Suprapubic skin (tissue), 4 donors: ENCODE data around the gene SLC43A3. TPM values are rescaled to one million over a fixed set of nuclear protein-coding genes. Genes with fewer than 3 reads are reported as not detected.

Experiments
- DNase-seq, 2 donors: peaks; one replicate each; pipeline ENCODE4 v3.0.0-alpha.2; 2019; ENCODE audit warnings: low spot score in 2 of 2
- H3K27ac ChIP-seq: fragments of 200-600 bp; sonication (generic); one replicate; pipeline ENCODE4 v1.5.1; 2019
- H3K27me3 ChIP-seq: fragments of 200-600 bp; sonication (generic); one replicate; pipeline ENCODE4 v1.5.1; 2019
- H3K36me3 ChIP-seq: fragments of 200-600 bp; sonication (generic); one replicate; pipeline ENCODE4 v1.5.1; 2019
- H3K4me1 ChIP-seq: fragments of 200-600 bp; sonication (generic); one replicate; pipeline ENCODE4 v1.5.1; 2019
- H3K4me3 ChIP-seq: fragments of 200-600 bp; sonication (generic); one replicate; pipeline ENCODE4 v1.5.1; 2019; ENCODE audit warnings: mild to moderate bottlenecking
- H3K9me3 ChIP-seq: fragments of 200-600 bp; sonication (generic); one replicate; pipeline ENCODE4 v1.5.1; 2019
- EP300 ChIP-seq: sonication (generic); formaldehyde crosslinking; IDR thresholded peaks from one replicate; pipeline ENCODE4 v1.6.1; 2017; ENCODE audit warnings: antibody characterized with exemption
- POLR2A ChIP-seq, 2 donors: fragments of 450-650 bp; IDR thresholded peaks; one replicate each; pipeline ENCODE4 v1.6.1; 2017; ENCODE audit warnings: antibody characterized with exemption in 2 of 2, mild to moderate bottlenecking in 2 of 2, moderate library complexity in 2 of 2
- POLR2AphosphoS5 ChIP-seq, 3 donors: sonication (generic); formaldehyde crosslinking; IDR thresholded peaks; one replicate each; pipeline ENCODE4 v1.6.1; 2017; ENCODE audit warnings: antibody characterized with exemption in 3 of 3
- WGBS: methylation state at CpG from one replicate; pipeline ENCODE4 v1.1.5; 2018; 5-methylcytosine and 5-hydroxymethylcytosine counted together
- total RNA-seq, 4 donors: library from RNA; depleted of rRNA; stranded (reverse); fragments of >200 nt; gene quantifications; one replicate each; pipeline ENCODE4 v1.1.0, GENCODE V29; 2016
- TF ChIP-seq, protein P1 (sequence below), 2 donors: fragments of 200-600 bp in 1 of 2; fragments of 450-650 bp in 1 of 2; sonication (generic) in 1 of 2; IDR thresholded peaks; one replicate each; pipeline ENCODE4 v1.5.1; 2016 to 2019; ENCODE audit warnings: antibody characterized with exemption in 2 of 2, mild to moderate bottlenecking in 1 of 2, moderate library complexity in 1 of 2

Gene SLC43A3
- total RNA-seq, 4 donors from 2014 or later = 44.5 to 70.4 (median 60.0) TPM

DNA sequence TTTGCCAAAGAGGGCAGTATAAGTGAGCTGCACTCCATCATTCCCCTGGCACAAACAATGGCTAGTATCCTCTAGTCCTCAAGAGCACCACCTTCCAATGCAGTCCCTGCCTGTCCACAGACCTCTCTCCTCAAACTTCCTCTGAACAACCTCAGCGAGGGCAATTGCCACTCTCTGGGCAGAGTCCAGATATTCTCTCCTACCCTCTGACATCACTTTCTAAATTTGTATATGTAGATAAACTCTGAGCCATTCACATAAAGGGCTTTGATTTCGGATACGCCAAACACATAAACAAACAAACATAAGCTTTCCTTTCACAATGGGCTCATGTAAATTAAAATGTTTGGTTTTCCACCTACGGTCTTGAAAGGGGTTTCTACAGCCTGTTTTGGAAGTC is 3.0 kb upstream of the SLC43A3 start:
- no peak for DNase-seq
- H3K4me3 ChIP-seq = no peak overlapping the region
- 79% methylated on average over 4 of the region's 4 CpGs for WGBS
- TF ChIP-seq, protein P1, sequence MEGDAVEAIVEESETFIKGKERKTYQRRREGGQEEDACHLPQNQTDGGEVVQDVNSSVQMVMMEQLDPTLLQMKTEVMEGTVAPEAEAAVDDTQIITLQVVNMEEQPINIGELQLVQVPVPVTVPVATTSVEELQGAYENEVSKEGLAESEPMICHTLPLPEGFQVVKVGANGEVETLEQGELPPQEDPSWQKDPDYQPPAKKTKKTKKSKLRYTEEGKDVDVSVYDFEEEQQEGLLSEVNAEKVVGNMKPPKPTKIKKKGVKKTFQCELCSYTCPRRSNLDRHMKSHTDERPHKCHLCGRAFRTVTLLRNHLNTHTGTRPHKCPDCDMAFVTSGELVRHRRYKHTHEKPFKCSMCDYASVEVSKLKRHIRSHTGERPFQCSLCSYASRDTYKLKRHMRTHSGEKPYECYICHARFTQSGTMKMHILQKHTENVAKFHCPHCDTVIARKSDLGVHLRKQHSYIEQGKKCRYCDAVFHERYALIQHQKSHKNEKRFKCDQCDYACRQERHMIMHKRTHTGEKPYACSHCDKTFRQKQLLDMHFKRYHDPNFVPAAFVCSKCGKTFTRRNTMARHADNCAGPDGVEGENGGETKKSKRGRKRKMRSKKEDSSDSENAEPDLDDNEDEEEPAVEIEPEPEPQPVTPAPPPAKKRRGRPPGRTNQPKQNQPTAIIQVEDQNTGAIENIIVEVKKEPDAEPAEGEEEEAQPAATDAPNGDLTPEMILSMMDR (IDR thresholded peaks at IDR 0.05) = no peak
- TF ChIP-seq POLR2AphosphoS5 (IDR thresholded peaks at IDR 0.05) (no peak), POLR2A (IDR thresholded peaks at IDR 0.05) (no peak), EP300 (no peak)
- H3K36me3 ChIP-seq = no peaks in the 10 kb centered on the region
- H3K27ac ChIP-seq = no peak overlapping the region
- H3K4me1 ChIP-seq = peaks cover 57% of the 10 kb centered on the region
- H3K9me3 ChIP-seq = no peaks in the 10 kb centered on the region
- no peaks in the 10 kb centered on the region for H3K27me3 ChIP-seq

DNA sequence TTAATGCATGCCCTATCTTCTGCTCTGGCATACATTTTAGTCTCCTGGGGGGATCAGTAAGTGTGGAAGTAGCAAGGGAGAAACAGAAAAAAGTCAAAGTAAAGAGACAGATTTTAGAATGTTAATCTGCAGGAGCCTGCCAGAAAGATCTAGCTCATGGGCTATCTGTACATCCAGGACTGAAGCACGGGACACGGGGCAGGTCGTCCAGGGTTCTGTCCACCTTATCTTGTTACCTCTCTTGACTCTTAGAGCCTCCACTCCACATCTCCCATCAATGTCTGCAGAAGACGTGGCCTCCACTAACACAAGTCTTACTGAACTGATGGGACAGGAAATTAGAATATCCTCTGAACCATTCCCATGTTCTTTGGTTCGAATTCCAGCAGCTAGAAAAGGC is 1.7 kb upstream of the SLC43A3 start:
- DNase-seq = no peak
- no peaks in the 10 kb centered on the region for H3K27me3 ChIP-seq
- no peaks in the 10 kb centered on the region for H3K36me3 ChIP-seq
- peaks cover 60% of the 10 kb centered on the region for H3K4me1 ChIP-seq
- peak overlapping the region; percentile 94 for H3K27ac ChIP-seq
- 89% methylated on average over 5 of the region's 5 CpGs for WGBS
- TF ChIP-seq POLR2AphosphoS5 (IDR thresholded peaks at IDR 0.05) = no peak
- no peak for TF ChIP-seq EP300
- TF ChIP-seq, protein P1 (IDR thresholded peaks at IDR 0.05) = no peak
- TF ChIP-seq POLR2A (IDR thresholded peaks at IDR 0.05) = no peak
- no peaks in the 10 kb centered on the region for H3K9me3 ChIP-seq
- no peak overlapping the region for H3K4me3 ChIP-seq

DNA sequence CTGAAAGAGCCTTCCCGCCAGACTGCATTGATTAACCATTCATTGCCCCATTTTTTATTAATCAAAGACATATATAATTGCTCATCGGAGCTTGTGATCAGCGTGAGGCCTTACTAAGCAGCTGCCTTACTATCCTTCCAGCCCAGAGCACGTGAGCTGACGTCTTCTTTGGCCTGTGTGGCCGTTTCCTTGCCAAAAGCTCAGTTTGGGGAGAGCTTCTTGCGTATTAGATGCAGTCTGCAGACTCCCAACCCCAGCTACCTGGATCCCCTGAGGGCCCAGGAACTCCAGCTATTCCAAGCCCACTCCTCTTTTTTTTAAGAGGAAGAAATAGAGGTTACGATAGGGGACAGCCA is 784 bp upstream of the SLC43A3 start:
- Histone ChIP-seq H3K27ac (peak overlapping the region; percentile 94), H3K36me3 (no peaks in the 10 kb centered on the region), H3K9me3 (no peaks in the 10 kb centered on the region), H3K27me3 (no peaks in the 10 kb centered on the region), H3K4me3 (peak overlapping the region; percentile 52), H3K4me1 (peaks cover 65% of the 10 kb centered on the region)
- no peak for TF ChIP-seq EP300
- TF ChIP-seq POLR2A (IDR thresholded peaks at IDR 0.05) = peak in 1 of 2 donors; percentile 20
- peak; percentile 89 to 92 for DNase-seq
- WGBS = 23% methylated on average over 8 of the region's 8 CpGs

DNA sequence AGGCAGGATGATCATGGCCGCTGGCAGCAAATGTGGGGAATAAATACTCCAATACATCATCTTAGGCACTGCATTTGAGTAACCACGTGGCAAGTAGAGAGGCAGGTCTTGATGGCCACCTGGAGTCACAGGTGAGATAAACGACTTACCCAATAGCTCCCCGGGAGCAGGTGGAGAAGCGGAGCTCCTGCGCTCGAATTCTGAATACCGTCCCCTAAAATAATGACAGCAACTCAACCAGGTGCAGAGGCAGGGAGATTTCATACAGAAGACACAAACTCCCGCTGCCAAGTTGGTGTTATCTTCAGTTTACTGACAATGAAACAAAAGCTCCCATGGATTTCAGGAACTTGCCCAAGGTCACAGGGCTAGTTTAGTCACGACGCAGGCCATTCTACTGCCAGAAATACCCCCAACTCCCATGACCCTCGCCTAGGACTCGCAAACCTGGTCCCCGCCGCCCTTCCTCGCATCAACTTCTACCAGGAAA is 437 bp downstream of the SLC43A3 start:
- TF ChIP-seq POLR2AphosphoS5 (IDR thresholded peaks at IDR 0.05) (no peak), POLR2A (IDR thresholded peaks at IDR 0.05) (no peak), EP300 (no peak)
- TF ChIP-seq, protein P1 (IDR thresholded peaks at IDR 0.05) = no peak
- no peaks in the 10 kb centered on the region for H3K9me3 ChIP-seq
- WGBS = 11% methylated on average over 16 of the region's 16 CpGs
- H3K27me3 ChIP-seq = no peaks in the 10 kb centered on the region
- H3K36me3 ChIP-seq = no peaks in the 10 kb centered on the region
- peak overlapping the region; percentile 94 for H3K27ac ChIP-seq
- peak overlapping the region; percentile 52 for H3K4me3 ChIP-seq
- no peak for DNase-seq
- peaks cover 63% of the 10 kb centered on the region for H3K4me1 ChIP-seq

DNA sequence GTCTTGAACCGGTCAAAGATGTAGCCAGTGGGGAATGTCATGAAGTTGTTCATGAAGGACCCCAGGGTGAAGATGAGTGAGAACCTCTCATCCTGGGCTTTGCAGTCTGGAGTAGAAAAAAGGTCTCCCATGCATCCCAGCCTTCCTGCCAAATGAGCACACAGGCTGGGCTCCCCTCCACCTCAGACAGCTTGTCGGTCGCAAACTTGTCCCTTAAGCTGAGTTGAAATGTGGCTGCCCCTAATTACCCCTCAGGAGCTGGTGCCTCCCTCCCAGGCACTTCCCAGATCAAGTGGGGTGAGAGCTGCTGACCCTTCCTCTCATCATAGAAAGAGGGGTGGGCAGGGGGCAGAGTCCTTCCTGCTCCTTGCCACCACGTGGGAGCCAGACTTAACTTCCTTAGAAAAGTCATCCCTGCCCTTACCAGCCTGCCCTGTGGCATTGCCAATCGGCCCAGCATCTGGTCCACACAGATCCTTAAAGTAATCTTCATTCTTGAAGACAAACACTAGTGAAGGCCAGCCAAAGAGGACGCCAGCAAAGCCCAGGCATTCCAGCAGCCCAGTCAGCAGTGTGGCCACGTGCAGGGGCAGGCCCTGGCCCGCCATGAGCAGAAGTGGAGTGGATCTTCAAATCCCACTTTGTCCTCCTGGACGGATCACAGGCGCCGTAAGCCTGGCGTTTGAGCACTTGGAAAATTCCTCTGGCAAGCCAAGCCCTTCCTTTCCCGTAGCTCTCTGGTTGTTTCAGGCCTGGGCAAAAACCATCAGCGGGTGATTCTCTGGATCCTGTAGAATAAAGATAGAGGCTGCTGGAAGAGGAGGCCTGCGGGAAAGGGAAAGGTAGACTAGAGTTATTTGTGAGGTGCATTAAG is 1.1 kb downstream of the SLC43A3 start:
- peaks cover 59% of the 10 kb centered on the region for H3K4me1 ChIP-seq
- TF ChIP-seq EP300 (no peak), POLR2A (IDR thresholded peaks at IDR 0.05) (no peak), POLR2AphosphoS5 (IDR thresholded peaks at IDR 0.05) (no peak)
- TF ChIP-seq, protein P1 (IDR thresholded peaks at IDR 0.05) = no peak
- peak; percentile 78 to 90 for DNase-seq
- peaks cover 3% of the 10 kb centered on the region for H3K36me3 ChIP-seq
- no peaks in the 10 kb centered on the region for H3K9me3 ChIP-seq
- peak overlapping the region; percentile 94 for H3K27ac ChIP-seq
- H3K4me3 ChIP-seq = peak overlapping the region; percentile 52
- WGBS = 17% methylated on average over 15 of the region's 15 CpGs
- no peaks in the 10 kb centered on the region for H3K27me3 ChIP-seq
